OCI-M2 (cell line): Measurements from ENCODE around the gene COPS4.

Source experiments
- DNase-seq: peaks from one replicate; lab custom pipeline; 2025; ENCODE audit not compliant: unreplicated experiment; lab: John Stamatoyannopoulos, UW

The COPS4 gene

GRCh38 chr4:83118869-83119268, 83.9 kb downstream of the COPS4 start:
- DNase-seq = no peak

GRCh38 chr4:83121246-83121645, 86.3 kb downstream of the COPS4 start:
- DNase-seq = no peak

GRCh38 chr4:83124111-83124780, 89.3 kb downstream of the COPS4 start:
- no peak for DNase-seq
